GM12878 (cell line): ENCODE data around the gene BNC2.

Source experiments
- CTCF ChIP-seq, 3 experiments: IDR thresholded peaks in 2 of 3; conservative IDR thresholded peaks in 1 of 3; 2 replicates each; pipeline ENCODE4 v1.5.1; 2011; ENCODE audit warnings: low read depth in 3 of 3, low read length in 3 of 3, mild to moderate bottlenecking in 3 of 3, control low read depth in 2 of 3, moderate library complexity in 2 of 3, inconsistent platforms in 1 of 3, mixed read lengths in 1 of 3; ENCODE audit not compliant: control insufficient read depth in 2 of 3, insufficient read depth in 1 of 3; ENCODE audit errors: extremely low read depth in 1 of 3
- POU2F2 ChIP-seq: IDR thresholded peaks from 3 replicates; pipeline ENCODE4 v1.6.1; 2011; ENCODE audit warnings: low read depth, mild to moderate bottlenecking, low read length, borderline replicate concordance

- TF ChIP-seq CTCF (IDR thresholded peaks at IDR 0.05 in 2 of 3, conservative IDR thresholded peaks at IDR 0.05 in 1 of 3; ENCODE audit: control insufficient read depth in 2 of 3, extremely low read depth in 1 of 3, insufficient read depth in 1 of 3, low read depth in 3 of 3, low read length in 3 of 3) = no peak
- no peak for TF ChIP-seq POU2F2
Observed at GRCh38 chr9:16611983-16612382, 258.5 kb downstream of the BNC2 start.
